ENCODE measurements around the gene S1PR3.

S1PR3 gene

GRCh38 chr9:89032173-89032572 lies 40.9 kb downstream of the S1PR3 start:
- in situ Hi-C loops (cut with MboI; ENCODE audit: low sequenced_read_pairs), result no loop called here

- in situ Hi-C loops (cut with MboI; ENCODE audit: low sequenced_read_pairs), result no loop called here
Observed at GRCh38 chr9:89032661-89033060, 41.4 kb downstream of the S1PR3 start.

- in situ Hi-C loops (cut with MboI; ENCODE audit: low sequenced_read_pairs), result no loop called here
Observed at GRCh38 chr9:89036383-89036782, 45.1 kb downstream of the S1PR3 start.

- in situ Hi-C loops (cut with MboI; ENCODE audit: low sequenced_read_pairs), result no loop called here
Observed at GRCh38 chr9:89036891-89037290, 45.6 kb downstream of the S1PR3 start.

- in situ Hi-C loops (cut with MboI; ENCODE audit: low sequenced_read_pairs), result no loop called here
Observed at GRCh38 chr9:89037346-89037745, 46.1 kb downstream of the S1PR3 start.

GRCh38 chr9:89037891-89038290 lies 46.6 kb downstream of the S1PR3 start:
- in situ Hi-C loops (cut with MboI; ENCODE audit: low sequenced_read_pairs), result no loop called here

GRCh38 chr9:89038382-89039103 lies 47.3 kb downstream of the S1PR3 start:
- in situ Hi-C loops (cut with MboI; ENCODE audit: low sequenced_read_pairs), result no loop called here

GRCh38 chr9:89039104-89039465 lies 47.8 kb downstream of the S1PR3 start:
- in situ Hi-C loops (cut with MboI; ENCODE audit: low sequenced_read_pairs), result no loop called here

GRCh38 chr9:89039664-89040063 lies 48.4 kb downstream of the S1PR3 start:
- in situ Hi-C loops (cut with MboI; ENCODE audit: low sequenced_read_pairs), result no loop called here

GRCh38 chr9:89042984-89043383 lies 51.7 kb downstream of the S1PR3 start:
- in situ Hi-C loops (cut with MboI; ENCODE audit: low sequenced_read_pairs), result no loop called here

- in situ Hi-C loops (cut with MboI; ENCODE audit: low sequenced_read_pairs), result no loop called here
Observed at GRCh38 chr9:89044104-89044503, 52.8 kb downstream of the S1PR3 start.

- in situ Hi-C loops (cut with MboI; ENCODE audit: low sequenced_read_pairs), result no loop called here
Observed at GRCh38 chr9:89044881-89045280, 53.6 kb downstream of the S1PR3 start.

- in situ Hi-C loops (cut with MboI; ENCODE audit: low sequenced_read_pairs), result no loop called here
Observed at GRCh38 chr9:89046832-89047231, 55.6 kb downstream of the S1PR3 start.

GRCh38 chr9:89047667-89048066 lies 56.4 kb downstream of the S1PR3 start:
- in situ Hi-C loops (cut with MboI; ENCODE audit: low sequenced_read_pairs), result no loop called here

GRCh38 chr9:89048616-89049015 lies 57.3 kb downstream of the S1PR3 start:
- in situ Hi-C loops (cut with MboI; ENCODE audit: low sequenced_read_pairs), result no loop called here

GRCh38 chr9:89049646-89050045 lies 58.4 kb downstream of the S1PR3 start:
- in situ Hi-C loops (cut with MboI; ENCODE audit: low sequenced_read_pairs), result loop anchor here (25.0 kb wide), 1 partner anchor 213 kb away; no protein-coding TSS in a partner anchor

GRCh38 chr9:89051421-89052025 lies 60.3 kb downstream of the S1PR3 start:
- in situ Hi-C loops (cut with MboI; ENCODE audit: low sequenced_read_pairs), result loop anchor here (25.0 kb wide), 1 partner anchor 211 kb away; no protein-coding TSS in a partner anchor

GRCh38 chr9:89052470-89053097 lies 61.3 kb downstream of the S1PR3 start:
- in situ Hi-C loops (cut with MboI; ENCODE audit: low sequenced_read_pairs), result loop anchor here (25.0 kb wide), 1 partner anchor 210 kb away; no protein-coding TSS in a partner anchor

- in situ Hi-C loops (cut with MboI; ENCODE audit: low sequenced_read_pairs), result loop anchor here (25.0 kb wide), 1 partner anchor 209 kb away; no protein-coding TSS in a partner anchor
Observed at GRCh38 chr9:89053301-89053700, 62.0 kb downstream of the S1PR3 start.
